Measurements from ENCODE around the gene WASHC4. TPM values are rescaled to one million over a fixed set of nuclear protein-coding genes. Genes with fewer than 3 reads are reported as not detected.
A peak's percentile ranks its signal among the peaks of the same experiment; 100 is the strongest.

The WASHC4 gene
- polyA plus RNA-seq, 4 donors, result 11.7 to 65.2 (median 13.7) TPM

DNA sequence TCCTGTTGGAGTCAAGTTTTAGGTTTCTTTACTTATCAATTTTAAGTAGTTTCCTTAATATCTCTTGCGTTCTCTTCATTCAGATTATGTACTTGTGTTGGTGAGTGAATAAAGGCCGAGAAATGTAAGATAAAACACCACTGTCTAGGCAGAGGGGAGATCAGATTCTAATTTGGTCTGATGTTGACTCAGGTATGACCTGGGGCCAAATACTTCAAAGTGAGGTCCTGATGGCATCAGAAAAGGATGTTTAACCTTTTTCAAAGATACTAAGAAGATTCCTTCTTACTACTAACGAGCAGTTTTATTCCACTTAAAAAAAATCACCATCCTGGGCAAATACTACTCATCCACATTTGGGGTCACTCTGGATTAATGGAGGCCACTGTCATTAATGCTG is 101.6 kb downstream of the WASHC4 start:
- peaks cover 8 to 51% (median 26%) of the 10 kb centered on the region in 3 donors for H3K36me3 ChIP-seq (ENCODE audit: control insufficient read depth in 3 of 3, insufficient read depth in 2 of 3, low read depth in 1 of 3, low read length in 3 of 3)
- DNase-seq, result no peak
- H3K9me3 ChIP-seq (ENCODE audit: control insufficient read depth in 2 of 2, insufficient read depth in 1 of 2, low read depth in 1 of 2, low read length in 1 of 2), result no peaks in the 10 kb centered on the region
- H3K27ac ChIP-seq (ENCODE audit: low read depth in 1 of 3, low read length in 2 of 3), result no peak overlapping the region
- H3K4me3 ChIP-seq (ENCODE audit: low read depth in 1 of 3, low read length in 3 of 3), result no peak overlapping the region
- no peak for FAIRE-seq
- no peaks in the 10 kb centered on the region for H3K27me3 ChIP-seq (ENCODE audit: control insufficient read depth in 3 of 3, insufficient read depth in 3 of 3, low read length in 3 of 3)
- peaks cover 0 to 11% (median 0%) of the 10 kb centered on the region in 3 donors for H3K4me1 ChIP-seq (ENCODE audit: control insufficient read depth in 3 of 3, insufficient read depth in 2 of 3, low read depth in 1 of 3, low read length in 2 of 3)
- 92 to 97% (median 94%) methylated on average over 3 of the region's 3 CpGs for WGBS, 3 donors

DNA sequence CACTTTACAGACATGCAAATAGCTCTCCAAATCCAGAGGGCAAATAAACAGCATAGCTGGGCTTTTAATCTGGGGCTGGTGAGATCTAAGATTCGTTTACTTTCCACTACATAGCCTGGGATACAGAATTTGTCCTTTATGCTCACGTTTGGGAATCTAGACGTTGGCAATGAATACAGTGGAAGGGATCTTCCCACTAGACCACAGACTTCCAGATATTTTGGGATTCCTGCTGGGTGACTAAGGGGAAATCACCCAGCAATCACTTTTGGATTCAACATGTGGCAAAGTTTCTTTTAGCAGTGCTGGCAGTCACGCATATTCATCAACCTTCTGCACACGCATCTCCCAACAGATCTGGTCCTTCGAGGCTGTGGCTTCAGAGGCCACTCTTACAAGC is 104.9 kb downstream of the WASHC4 start:
- Histone ChIP-seq H3K27me3 (ENCODE audit: control insufficient read depth in 3 of 3, insufficient read depth in 3 of 3, low read length in 3 of 3) (no peaks in the 10 kb centered on the region), H3K27ac (ENCODE audit: low read depth in 1 of 3, low read length in 2 of 3) (no peak overlapping the region), H3K9me3 (ENCODE audit: control insufficient read depth in 2 of 2, insufficient read depth in 1 of 2, low read depth in 1 of 2, low read length in 1 of 2) (no peaks in the 10 kb centered on the region), H3K36me3 (ENCODE audit: control insufficient read depth in 3 of 3, insufficient read depth in 2 of 3, low read depth in 1 of 3, low read length in 3 of 3) (peaks cover under 1 to 38% (median 12%) of the 10 kb centered on the region in 3 donors), H3K4me3 (ENCODE audit: low read depth in 1 of 3, low read length in 3 of 3) (no peak overlapping the region), H3K4me1 (ENCODE audit: control insufficient read depth in 3 of 3, insufficient read depth in 2 of 3, low read depth in 1 of 3, low read length in 2 of 3) (peaks cover 0 to 27% (median 2%) of the 10 kb centered on the region in 3 donors)
- DNase-seq, result no peak
- 79 to 87% (median 85%) methylated on average over 6 of the region's 6 CpGs for WGBS, 3 donors
- FAIRE-seq, result no peak

DNA sequence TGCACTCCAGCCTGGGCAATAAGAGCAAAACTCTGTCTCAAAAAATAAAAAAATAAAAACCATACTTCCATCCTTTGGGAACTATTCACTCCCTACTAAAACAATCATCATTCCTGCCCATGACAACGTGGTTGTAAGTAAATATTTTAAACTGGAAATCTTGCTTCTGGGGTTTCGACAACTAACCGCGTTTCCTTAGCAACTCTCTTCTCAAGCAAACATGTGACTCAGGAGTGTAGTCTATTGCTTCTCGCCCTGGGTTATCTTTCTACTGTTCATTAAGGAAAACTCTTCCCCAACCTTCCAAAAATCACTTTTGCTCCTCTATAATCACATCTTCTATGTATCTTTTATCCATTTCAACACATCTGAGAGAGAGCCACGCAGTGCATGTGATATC is 106.6 kb downstream of the WASHC4 start:
- FAIRE-seq, result no peak

DNA sequence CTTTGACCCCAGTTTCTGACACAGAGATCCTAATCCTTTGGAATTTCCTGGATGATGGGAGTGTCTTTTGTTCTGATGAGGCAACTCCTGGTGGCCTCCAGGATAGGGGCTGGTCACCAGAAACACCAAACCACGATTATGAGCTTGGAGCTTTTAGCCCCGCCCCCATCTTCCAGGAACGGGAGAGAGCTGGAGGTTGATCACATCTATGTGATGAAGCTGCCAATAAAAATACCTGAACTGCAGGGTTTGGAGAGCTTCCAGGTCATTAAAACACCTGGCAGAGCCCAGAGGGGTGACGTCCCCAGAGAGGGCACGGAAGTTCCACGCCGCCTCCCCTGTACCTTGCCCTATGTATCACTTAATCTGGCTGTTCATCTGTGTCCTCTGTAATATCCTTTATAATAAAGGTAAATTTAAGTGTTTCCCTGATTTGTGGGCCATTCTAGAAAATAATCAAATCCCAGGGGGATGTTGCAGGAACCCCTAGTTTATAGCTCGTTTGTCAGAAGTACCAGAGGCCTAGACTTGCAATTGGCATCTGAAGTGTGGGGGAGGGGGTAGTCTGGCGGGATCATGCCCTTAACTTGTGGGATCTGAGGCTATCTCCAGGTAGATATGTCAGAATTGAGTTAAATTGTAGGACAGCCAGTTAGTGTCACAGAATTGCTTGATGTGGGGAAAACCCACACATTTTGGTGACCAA is 107.3 kb downstream of the WASHC4 start:
- DNase-seq (peak; percentile 97 to 100), FAIRE-seq (peak; percentile 41)
- H3K4me3 ChIP-seq (ENCODE audit: low read depth in 1 of 3, low read length in 3 of 3), result no peak overlapping the region
- WGBS, 3 donors, result 22 to 60% (median 39%) methylated on average over 9 of the region's 9 CpGs
- H3K4me1 ChIP-seq (ENCODE audit: control insufficient read depth in 3 of 3, insufficient read depth in 2 of 3, low read depth in 1 of 3, low read length in 2 of 3), result peaks cover under 1 to 44% (median 7%) of the 10 kb centered on the region in 3 donors
- H3K9me3 ChIP-seq (ENCODE audit: control insufficient read depth in 2 of 2, insufficient read depth in 1 of 2, low read depth in 1 of 2, low read length in 1 of 2), result no peaks in the 10 kb centered on the region
- peak overlapping the region; percentile 83 to 93 (median 91) for H3K27ac ChIP-seq (ENCODE audit: low read depth in 1 of 3, low read length in 2 of 3)
- peaks cover 2 to 44% (median 10%) of the 10 kb centered on the region in 3 donors for H3K36me3 ChIP-seq (ENCODE audit: control insufficient read depth in 3 of 3, insufficient read depth in 2 of 3, low read depth in 1 of 3, low read length in 3 of 3)
- no peaks in the 10 kb centered on the region for H3K27me3 ChIP-seq (ENCODE audit: control insufficient read depth in 3 of 3, insufficient read depth in 3 of 3, low read length in 3 of 3)

More for the DNA sequence above, 106.6 kb downstream of the WASHC4 start:
- no peak for DNase-seq
- WGBS, 3 donors, result 20 to 59% (median 47%) methylated on average over 6 of the region's 6 CpGs
- peak overlapping the region; percentile 43 to 91 (median 59) for H3K27ac ChIP-seq (ENCODE audit: low read depth in 1 of 3, low read length in 2 of 3)
- no peak overlapping the region for H3K4me3 ChIP-seq (ENCODE audit: low read depth in 1 of 3, low read length in 3 of 3)
- H3K9me3 ChIP-seq (ENCODE audit: control insufficient read depth in 2 of 2, insufficient read depth in 1 of 2, low read depth in 1 of 2, low read length in 1 of 2), result no peaks in the 10 kb centered on the region
- no peaks in the 10 kb centered on the region for H3K27me3 ChIP-seq (ENCODE audit: control insufficient read depth in 3 of 3, insufficient read depth in 3 of 3, low read length in 3 of 3)
- H3K4me1 ChIP-seq (ENCODE audit: control insufficient read depth in 3 of 3, insufficient read depth in 2 of 3, low read depth in 1 of 3, low read length in 2 of 3), result peaks cover 0 to 38% (median 5%) of the 10 kb centered on the region in 3 donors
- peaks cover 2 to 45% (median 10%) of the 10 kb centered on the region in 3 donors for H3K36me3 ChIP-seq (ENCODE audit: control insufficient read depth in 3 of 3, insufficient read depth in 2 of 3, low read depth in 1 of 3, low read length in 3 of 3)

DNA sequence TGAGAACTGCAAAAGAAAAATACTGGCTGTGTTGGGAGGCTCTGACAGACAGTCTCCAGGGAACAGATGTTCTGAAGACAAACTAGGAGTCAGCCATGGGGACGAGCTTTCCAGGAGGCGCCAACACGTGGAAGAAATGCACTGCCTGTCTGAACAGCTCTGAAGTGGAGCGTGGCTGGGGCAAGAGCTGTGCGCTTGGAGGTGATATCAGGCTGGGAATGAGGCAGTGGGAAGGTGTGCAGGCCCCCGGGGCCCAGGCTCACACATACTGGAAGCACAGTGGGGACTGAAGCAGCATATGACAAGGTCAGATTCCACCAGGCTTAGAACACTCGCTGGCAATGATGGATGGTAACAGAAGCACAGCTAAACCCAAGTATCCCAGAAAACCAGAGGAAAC is 110.9 kb downstream of the WASHC4 start:
- WGBS, 3 donors, result 73 to 80% (median 79%) methylated on average over 7 of the region's 7 CpGs
- H3K4me1 ChIP-seq (ENCODE audit: control insufficient read depth in 3 of 3, insufficient read depth in 2 of 3, low read depth in 1 of 3, low read length in 2 of 3), result peaks cover 14 to 73% (median 23%) of the 10 kb centered on the region in 3 donors
- no peaks in the 10 kb centered on the region for H3K27me3 ChIP-seq (ENCODE audit: control insufficient read depth in 3 of 3, insufficient read depth in 3 of 3, low read length in 3 of 3)
- H3K9me3 ChIP-seq (ENCODE audit: control insufficient read depth in 2 of 2, insufficient read depth in 1 of 2, low read depth in 1 of 2, low read length in 1 of 2), result no peaks in the 10 kb centered on the region
- no peak for DNase-seq
- no peak overlapping the region for H3K4me3 ChIP-seq (ENCODE audit: low read depth in 1 of 3, low read length in 3 of 3)
- peaks cover 2 to 52% (median 8%) of the 10 kb centered on the region in 3 donors for H3K36me3 ChIP-seq (ENCODE audit: control insufficient read depth in 3 of 3, insufficient read depth in 2 of 3, low read depth in 1 of 3, low read length in 3 of 3)
- peak overlapping the region in 1 of 3 donors; percentile 92 for H3K27ac ChIP-seq (ENCODE audit: low read depth in 1 of 3, low read length in 2 of 3)
- no peak for FAIRE-seq

Other genes starting within 250 kb of the WASHC4 start
- gene SLC41A2, start 149.4 kb upstream of the WASHC4 start, polyA plus RNA-seq, result 10 to 100 TPM in 3 of 4 donors, 1 to 10 TPM in 1; 2.1 to 27.5 (median 16.0) TPM
- gene NOPCHAP1, start 121.4 kb upstream of the WASHC4 start, polyA plus RNA-seq, result 10 to 100 TPM in 1 of 4 donors, 1 to 10 TPM in 3; 5.4 to 10.7 (median 7.7) TPM
- 1 to 10 TPM in 1 of 4 donors, under 1 TPM in 3; 0.22 to 1.7 (median 0.65) TPM for gene ALDH1L2, start 23.3 kb upstream of the WASHC4 start, polyA plus RNA-seq
- 10 to 100 TPM; 22.8 to 96.4 (median 82.8) TPM for gene APPL2, start 128.4 kb downstream of the WASHC4 start, polyA plus RNA-seq
- 10 to 100 TPM; 14.2 to 44.7 (median 36.0) TPM for gene C12orf75, start 223.0 kb downstream of the WASHC4 start, polyA plus RNA-seq

Data from small intestine (tissue), 7 donors.